NCI-H446 (cell line): ENCODE measurements around the gene ZAP70.

Source experiments
- DNase-seq, 2 experiments: peaks; one replicate each; lab custom pipeline; 2025; lab: John Stamatoyannopoulos, UW

ZAP70 gene

DNA sequence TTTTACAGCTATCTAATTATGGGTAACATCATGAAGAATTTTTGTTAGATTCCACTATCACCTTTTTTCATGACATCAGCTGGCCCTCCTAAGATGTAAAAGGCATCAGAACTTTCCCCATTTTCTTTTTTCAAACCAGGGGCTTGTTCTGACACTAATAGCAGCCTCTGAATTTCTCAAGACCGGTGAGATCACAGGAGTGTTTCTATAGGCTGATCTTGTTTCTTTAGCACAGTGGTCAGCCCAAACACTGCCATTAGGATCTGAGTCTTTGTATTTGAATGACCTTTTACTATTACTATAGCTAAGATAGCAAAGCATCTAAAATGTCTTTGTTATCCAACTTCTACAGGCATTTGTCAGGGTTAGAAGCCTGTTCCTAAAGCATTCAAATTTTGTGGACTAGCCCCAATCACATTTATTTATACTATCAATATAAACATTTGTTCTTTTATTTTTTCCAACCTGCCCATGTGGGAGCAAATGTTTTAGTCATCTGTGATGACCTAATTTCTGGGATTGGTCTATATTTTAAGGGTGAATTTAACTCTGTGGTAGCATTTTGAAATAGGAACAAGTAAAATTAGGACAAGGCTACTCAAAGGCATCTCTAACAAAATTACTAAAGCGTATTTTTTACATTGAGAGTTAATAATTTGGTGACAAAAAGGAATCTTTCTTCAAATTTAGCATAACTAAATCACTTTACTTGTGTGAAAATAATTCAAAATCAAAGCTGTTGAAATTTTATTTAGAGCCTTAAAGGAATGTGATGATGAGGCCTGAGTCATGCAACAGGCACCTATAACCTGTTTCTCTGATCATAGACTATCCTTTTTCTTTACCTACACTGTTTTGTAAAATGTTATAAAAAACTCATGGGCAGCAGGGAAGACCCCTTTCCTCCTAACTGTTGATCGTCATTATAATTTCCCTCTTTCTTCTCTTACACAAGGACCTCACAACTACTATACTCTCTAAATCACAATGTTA, 39.3 kb downstream of the ZAP70 start:
- no peak for DNase-seq

DNA sequence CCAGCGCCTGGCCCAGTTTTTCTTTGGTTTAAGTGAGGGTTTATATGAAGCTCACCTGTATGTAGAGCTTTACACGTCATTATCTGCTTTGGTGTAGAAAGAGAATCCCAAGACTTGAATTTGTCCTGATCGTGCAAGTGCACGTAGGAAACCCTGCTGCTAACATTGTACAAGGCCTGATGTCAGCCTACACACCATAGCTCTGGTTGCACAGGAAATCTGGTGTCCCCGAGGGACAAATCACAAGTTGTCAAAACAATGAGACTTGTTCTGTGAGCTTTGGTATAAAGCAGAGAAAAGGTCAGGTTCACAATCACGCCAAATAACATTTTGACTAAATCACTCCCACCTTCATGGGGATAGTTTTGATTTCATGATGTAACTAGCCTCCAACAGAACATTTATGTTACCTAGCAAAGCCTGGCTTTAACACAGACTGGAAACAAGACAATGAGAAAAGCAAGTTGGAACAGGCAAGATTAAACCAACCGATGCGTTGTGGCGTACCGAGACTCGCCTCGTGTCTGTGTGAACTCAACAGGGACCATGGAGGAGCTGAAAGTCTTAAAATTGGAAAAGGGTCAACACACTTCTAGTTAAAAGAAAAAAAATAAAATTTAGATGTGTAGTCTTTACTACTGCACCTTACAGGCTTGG, 41.4 kb downstream of the ZAP70 start:
- no peak for DNase-seq

DNA sequence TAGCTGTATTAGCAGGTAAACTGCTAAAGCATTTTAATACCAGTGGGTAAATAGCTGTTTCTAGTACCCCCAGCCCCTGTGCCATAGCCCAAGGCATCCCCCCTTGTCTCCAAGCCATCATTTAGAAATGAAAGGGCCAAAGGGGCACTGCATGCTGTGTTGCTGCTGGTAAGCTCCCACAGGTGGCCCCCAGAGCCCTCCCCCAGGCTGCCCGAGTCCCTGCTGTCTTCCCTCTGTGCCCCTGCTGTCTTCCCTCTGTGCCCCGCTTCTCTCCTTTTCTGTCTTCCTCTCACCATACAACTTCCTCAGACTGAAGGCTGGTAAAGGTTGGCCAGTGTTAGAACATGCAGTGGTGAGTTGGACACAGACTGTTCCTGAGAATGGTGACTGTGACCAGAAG, 42.1 kb downstream of the ZAP70 start:
- DNase-seq = no peak

DNA sequence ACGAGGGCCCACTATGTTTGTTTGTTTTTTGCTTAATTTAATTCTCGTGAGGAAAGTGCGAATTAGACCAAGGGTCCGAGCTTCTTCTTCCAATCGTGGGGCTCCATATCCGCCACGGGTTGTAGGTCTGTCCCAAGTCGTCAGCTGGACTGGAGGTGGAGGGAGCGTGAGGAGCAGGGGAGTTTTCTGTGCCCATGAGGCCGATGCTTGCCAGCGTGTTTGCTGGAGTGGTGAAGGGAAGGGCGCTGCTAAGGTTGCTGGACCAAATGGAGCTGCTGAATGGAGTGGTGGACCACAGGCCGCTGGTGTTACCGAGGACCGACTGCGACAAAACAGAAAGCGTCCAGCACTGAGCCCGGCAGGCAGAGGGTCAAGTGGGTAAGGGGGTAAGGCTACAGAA, 43.7 kb downstream of the ZAP70 start:
- no peak for DNase-seq

DNA sequence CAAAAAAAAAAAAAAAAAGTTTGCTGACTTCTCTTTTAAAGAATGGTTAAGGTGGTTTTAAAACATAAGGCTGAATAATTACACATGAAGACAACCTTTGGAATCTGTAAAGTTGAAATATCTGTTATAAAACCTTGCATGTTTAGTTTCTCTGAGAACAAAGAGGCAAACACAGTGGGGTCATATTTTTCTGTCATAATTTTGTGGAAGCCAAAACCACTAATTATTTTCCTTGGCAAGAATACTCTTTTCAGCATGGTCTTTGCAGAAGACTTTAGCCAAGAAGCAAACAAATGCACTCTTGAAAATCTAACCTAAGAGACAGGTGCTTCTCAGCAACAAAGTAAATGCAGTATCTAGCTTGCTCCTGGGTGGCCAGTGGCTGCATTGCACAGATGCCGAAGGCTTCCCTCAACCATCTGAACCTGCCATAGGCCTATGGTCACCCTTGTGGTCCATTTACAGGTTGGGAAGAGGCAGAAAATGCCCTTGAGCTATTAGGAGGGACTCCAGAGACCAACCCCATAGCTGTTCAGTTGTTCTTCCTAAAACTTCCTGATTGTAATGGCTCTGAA, 44.8 kb downstream of the ZAP70 start:
- no peak for DNase-seq

DNA sequence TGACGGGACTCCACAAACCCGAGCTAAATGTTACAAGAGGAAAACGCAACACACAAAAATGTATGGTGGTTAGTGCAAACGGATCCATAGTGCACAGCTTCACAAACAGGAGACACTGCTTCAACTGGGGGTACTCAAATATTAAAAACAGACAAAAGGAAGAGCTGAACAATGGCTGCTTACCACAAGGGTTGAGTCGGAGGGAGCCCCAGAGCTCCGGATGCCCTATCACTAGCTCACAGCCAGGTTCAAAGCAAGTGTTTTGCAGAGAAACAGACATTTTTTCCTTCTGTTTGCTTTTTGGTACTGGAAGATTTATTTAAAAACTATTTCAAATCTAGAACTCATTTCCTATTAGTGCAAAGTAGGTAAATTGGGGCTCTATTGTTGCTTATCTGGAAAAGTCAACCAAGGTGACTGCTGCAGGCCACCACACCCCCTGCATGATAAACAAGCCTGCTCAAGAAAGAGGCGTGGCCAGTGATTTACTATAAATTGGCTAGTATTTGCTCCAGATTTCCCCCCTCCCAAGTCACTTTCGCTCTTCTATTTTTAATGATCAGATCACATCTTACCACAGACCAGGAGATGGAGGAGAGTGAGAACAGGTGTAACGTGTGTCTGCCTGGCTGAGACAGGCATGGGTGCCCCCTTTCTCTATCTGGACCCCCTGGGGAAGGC, 46.5 kb downstream of the ZAP70 start:
- no peak for DNase-seq

DNA sequence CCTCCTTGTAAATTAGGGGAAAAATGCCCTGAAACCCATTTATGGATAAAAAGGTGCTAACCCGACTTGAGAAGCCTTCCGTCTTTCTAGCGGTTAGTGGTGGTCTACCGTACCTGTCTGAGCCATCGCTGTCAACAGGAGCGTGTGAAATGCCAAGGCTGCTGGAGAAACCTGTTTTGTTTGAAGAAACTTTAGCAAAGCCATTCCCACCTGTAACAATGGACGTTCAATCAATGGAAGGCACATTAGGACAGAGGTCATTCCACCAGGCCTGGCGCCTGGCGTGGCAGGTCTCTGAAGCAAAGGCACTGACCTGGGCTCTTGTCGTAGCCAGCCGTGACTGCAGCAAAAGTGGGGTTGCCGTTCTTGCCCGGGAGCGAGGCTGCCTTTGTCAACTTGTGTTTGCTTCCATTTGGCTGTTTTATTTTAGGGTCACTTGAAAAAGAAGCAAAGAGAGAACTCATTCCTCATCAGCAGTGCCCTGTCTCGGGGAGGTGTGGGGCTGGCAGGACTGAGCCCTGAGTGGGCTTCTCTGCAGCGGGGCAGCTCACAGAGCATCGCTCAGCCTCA, 47.2 kb downstream of the ZAP70 start:
- no peak for DNase-seq

DNA sequence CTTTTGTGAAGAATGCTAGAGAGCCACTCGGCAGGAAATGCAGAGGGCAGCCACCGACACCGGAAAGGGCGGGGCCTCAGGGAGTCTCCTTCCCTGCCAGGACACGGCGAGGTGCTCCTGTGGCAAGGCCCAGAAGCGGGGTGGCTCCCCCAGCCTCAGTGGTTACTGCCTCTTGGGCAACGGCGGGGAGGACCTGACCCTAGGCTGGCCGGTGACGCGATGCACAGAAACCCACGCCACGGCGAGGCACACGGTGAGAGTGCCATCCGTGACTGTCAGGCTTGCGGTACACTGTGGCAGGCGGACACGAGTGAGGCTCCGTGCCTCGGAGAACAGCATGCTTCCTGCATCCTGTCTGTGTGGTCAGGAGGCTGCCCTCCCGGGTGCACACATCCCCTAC, 47.8 kb downstream of the ZAP70 start:
- DNase-seq = no peak

DNA sequence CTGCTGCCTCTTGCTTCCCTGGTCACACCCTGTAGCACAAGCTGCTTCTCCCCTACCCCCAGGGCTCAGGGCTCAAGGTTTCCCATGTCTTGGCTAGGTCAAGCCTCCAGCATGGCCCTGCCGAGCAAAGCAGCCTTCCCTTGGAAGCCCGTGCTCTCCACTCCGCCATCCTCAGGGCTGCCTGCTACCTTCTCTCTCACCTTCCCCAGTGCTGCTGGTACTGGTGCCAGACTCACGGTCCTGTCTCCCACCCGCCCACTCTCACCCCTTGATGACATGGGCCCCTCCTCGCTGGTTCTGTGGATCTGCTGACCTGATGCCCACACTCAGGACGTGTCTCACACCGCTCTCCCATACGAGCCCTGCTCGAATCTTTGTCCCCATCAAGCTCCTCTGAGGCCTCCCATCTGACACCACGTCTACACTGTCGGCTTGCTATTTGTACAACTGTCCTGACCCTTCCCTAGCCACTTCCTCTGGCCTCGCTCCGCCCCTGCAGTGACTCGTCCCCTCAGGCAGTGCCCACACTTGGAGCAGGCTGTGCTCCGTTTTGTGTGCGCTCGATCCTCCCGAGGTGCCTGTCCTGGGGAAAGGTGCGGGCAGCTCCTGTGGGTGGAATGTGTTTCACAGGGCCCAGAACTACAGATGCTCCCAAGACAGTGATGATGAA, 49.9 kb downstream of the ZAP70 start:
- no peak for DNase-seq

DNA sequence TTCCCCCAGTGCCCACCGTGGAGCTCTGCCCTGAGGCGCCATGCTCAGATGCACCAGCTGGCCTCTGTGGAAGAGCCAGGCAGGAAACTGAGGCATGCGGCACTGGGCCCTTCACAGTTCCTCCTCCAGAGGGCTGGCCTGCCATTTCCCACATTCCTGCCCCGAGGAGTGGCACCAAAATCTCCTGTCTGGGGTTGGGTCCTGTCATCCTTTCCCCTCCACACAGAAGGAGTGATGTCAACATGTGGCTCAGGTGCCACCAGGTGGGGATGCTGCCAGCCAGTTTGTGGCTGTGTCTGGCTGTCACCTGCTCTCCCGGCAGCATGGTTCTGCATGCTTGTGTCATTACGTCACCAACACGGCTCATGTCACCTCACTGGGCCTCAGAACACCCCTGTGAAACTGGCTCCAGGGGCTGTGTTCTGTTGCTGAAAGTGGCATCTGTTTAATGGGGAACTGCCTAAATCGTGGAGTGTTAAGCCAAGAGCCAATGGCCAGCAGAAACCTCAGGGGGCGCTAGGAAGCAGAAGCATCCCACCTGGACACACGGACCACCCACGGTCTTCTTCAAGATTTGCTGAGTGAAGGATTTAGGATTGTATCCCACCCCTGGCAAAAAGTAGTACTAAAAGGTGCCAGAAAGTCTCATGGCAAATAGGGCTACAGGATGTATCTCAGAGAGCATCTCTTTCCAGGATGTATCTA, 51.3 kb downstream of the ZAP70 start:
- DNase-seq = no peak

DNA sequence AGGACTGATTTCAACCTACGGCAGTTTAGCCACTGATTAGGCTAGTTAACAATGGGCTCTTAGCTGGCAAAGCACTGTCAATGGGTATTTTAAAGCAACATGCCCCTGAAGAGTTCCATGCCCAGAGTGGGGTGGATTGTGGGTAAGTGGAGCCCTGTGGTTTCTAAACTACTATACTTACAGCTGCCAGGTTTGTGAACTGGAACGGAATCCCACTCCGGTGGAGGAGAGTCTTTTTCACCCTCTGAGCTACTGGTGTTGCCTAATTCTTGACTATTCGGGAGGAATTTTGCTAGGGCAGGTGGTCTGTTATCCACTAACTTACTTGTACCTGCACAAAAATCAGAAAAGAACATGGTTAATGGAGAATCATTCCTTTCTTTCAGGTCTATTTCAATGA, 52.6 kb downstream of the ZAP70 start:
- no peak for DNase-seq

DNA sequence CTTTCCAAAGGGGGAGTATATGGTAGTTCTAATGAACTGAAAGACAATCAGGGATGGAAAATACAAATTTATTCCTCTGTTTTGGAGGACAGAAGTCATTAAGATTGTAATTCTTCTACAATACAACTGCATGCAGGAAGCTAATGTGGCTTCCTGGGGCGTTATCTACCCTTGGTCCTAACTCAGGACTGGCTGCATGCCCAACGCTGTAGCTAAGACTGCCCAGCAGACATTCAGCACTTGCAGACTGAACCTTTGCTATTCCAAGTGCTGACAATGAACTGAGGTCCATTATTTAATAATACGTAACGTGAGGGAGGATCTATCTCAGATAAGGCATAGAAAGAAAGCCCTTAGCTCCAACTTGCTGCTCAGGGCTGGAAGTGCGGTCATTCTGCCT, 53.2 kb downstream of the ZAP70 start:
- DNase-seq = no peak

DNA sequence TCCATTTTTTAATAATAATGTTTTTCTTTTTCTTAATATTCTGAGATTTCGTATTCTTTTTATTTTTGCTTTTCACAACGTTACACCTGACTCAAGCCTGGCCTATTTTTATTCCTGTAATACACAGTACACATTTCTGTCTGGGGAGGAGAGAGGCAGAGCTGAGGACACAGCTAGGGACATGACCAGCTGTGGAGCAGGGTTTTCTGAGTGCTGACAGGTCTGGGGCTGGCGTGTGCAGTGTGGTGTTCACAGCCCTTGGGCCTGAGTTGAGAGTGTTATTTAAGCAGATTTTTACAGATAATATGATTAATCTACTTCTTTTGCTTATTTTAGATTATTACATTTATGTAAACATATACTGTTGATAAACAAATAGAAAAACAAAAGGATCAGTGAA, 55.9 kb downstream of the ZAP70 start:
- DNase-seq = no peak

DNA sequence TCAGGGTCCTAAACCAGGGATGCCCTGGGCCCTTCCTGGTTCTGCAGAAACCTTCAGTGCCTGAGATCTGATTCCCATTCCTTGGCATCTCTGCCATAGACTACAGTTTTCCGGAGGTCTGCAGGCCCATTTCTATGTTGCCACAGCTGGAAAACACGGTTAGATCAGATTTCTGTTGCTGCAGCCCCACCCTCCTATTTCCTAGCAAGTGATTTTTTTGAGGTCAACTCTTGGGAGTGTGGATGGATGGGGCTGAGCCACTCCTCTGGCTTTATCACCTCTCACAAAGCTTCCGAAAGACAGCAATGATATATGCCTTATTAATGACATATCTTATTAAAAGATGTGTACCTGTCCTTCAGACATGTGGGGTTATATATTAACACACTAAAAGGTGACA, 56.3 kb downstream of the ZAP70 start:
- DNase-seq = no peak

DNA sequence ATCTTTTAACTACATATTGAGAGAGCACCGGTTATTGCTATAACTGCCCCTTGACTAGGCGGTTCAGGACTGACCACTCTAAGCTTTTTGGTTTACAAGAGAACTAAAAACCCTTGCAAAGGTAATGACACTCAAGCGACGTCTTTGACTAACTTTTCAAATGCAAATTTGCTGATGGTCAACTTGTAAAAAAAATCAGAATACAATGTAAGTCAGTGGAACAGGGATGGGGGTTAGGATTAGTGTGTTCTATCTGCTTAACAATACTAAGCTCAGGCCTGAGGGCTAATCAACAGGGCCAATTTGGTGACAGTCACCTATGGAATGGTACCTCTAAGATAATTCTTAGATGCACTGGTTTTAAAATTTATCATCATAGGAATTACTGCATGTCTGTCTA, 57.1 kb downstream of the ZAP70 start:
- no peak for DNase-seq

DNA sequence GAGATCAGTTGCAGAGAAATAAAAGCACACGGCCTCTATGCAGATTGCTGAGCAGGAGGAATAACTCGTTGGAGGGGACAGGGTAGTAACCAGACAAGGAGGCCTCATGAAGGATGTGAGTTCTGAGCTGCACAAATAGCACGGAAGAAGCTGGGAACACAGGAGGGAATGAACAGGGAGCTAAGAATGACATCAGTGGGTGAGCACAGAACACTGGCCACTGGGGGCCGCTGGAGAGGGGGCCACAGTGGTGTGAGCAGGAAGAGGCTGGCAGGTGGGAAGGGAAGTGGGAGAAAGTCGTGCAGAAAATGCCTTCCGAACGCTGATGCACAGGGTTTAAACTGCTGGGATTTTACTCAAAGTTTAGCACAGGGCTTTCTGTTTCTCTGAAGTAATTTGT, 61.0 kb downstream of the ZAP70 start:
- DNase-seq = no peak

DNA sequence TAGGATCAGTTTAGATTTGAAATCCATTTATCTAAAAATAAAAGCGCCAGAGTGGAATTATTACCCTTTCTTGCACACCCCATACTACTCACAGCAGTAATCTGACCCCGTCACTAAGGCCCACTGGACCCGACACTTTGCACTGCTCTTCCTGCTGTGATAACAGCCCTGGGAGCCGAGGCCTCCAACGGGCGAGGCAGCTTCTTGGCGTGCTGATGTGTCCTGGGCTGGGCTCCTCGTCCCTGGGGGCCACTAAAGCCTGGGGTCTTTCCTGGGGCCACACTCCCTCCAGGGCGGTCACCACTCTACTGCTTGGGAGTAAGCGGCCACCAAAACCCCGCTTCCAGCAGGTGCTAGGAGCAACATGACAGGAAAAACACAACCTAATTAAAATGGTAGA, 61.7 kb downstream of the ZAP70 start:
- DNase-seq = no peak

DNA sequence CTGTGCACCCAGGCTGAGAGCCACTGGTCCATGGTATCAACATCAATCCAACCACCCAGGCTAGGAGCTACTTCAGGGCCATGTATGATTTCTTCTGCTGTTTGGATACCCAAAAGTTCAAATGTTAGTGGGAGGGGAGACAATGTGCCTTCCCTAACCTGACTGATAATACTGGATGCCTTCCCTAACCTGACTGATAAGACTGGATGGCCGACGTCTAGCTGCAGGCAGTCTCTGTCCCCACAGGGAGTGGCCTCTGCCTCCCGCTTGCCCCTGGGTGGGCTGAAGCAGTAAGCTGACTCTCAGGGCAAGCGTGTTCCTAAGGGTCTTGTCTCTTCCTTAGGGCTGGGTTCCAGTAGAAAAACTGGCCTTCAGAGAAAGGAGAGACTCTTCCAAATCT, 65.8 kb downstream of the ZAP70 start:
- DNase-seq = no peak

DNA sequence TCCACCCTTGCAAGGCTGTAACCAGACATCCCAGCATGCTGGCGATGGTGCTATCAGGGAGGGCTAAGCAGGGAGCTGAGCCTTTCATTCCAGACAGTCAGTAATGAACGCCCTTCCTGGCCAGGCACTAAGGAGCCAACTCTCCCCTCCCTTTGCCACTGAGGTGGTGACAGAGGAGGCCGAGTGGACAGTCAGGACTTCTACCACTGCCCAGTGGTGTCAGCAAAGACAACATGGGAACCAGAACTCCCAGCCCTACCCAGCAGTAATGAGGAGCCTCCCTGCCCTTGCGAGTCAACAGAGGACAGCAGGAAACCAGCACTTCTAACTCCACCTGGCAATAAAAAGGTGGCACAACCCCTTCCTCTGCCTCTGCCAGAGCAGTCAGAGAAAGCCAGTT, 68.6 kb downstream of the ZAP70 start:
- no peak for DNase-seq

DNA sequence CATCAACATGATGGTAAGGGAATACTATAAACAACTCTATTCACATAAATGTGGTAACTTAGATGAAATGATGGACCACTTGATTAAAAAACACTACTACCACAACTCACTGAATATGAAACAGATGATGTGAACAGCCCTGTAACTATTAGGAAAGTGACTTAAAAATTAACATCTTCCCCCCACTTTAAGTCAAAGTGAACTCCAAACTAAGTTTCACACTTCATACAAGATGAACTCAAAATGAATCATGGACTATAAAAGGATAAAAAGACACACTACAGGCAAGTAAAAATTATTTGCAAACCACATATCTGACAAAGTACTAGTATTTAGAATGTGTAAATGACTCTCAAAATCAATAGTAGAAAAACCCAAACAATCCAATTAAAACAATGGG, 71.6 kb downstream of the ZAP70 start:
- DNase-seq = no peak

DNA sequence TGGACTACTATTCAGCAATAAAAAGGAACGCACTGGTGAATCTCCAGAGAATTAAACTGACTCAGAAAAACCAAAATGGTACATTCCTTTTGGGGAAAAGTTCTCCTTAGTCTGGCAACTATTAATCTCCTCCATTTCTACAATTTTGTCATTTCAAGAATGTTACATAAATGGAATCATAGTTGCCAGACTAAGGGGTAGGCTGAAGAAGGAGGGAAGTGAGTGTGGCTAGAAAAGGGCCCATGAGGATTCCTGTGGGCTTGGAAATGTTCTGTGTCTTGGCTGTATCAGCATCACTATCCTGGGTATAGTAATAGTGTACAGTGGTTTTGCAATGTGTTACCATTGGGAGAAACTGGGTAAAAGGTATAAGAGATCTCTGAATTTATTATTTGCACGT, 72.4 kb downstream of the ZAP70 start:
- DNase-seq = no peak
